Stomach (tissue), 4 donors: ENCODE results near the gene BRD9.

ENCODE experiments used
- EP300 ChIP-seq: sonication (generic); formaldehyde crosslinking; IDR thresholded peaks from one replicate; pipeline ENCODE4 v1.6.1; 2017; ENCODE audit warnings: antibody characterized with exemption
- POLR2AphosphoS5 ChIP-seq, 3 donors: sonication (generic); formaldehyde crosslinking; IDR thresholded peaks; one replicate each; pipeline ENCODE4 v1.6.1; 2016; ENCODE audit warnings: antibody characterized with exemption in 3 of 3

GRCh38 chr5:865168-865521 is 27.5 kb downstream of the BRD9 start:
- TF ChIP-seq EP300: no peak
- TF ChIP-seq POLR2AphosphoS5 (IDR thresholded peaks at IDR 0.05): no peak
